ENCODE data around the gene PLK2.

- no peak for TF ChIP-seq CTCF (IDR thresholded peaks at IDR 0.05)
- no peak for TF ChIP-seq ZFX (IDR thresholded peaks at IDR 0.05; ENCODE audit: borderline replicate concordance)
Observed at GRCh38 chr5:58450811-58451629, 8.9 kb downstream of the PLK2 start.
